ENCODE results near the gene RASA2.

The RASA2 gene

DNA sequence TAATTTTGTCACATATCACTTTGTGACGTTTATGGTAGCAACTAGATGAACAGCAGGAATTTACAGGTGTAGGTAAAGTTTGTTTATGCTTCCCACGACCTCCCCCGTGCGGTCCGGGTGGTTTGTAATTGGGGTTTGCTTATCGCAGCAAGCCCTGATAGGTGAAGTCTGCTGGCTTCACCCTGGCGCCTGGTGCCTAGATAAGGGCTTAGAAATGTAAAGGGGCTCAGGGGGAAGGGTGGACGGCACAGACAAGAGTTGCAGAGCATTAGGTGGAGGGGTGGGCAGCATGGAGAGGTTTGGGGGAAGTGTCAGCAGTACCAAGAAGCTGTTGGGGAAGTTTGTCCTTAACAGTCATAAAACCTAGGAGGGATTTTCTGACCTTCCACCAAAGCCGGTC lies 143.1 kb downstream of the RASA2 start:
- H3K27ac ChIP-seq, result no peak overlapping the region
- no peak for TF ChIP-seq ZFX (IDR thresholded peaks at IDR 0.05; ENCODE audit: borderline replicate concordance)
- TF ChIP-seq, protein P1, sequence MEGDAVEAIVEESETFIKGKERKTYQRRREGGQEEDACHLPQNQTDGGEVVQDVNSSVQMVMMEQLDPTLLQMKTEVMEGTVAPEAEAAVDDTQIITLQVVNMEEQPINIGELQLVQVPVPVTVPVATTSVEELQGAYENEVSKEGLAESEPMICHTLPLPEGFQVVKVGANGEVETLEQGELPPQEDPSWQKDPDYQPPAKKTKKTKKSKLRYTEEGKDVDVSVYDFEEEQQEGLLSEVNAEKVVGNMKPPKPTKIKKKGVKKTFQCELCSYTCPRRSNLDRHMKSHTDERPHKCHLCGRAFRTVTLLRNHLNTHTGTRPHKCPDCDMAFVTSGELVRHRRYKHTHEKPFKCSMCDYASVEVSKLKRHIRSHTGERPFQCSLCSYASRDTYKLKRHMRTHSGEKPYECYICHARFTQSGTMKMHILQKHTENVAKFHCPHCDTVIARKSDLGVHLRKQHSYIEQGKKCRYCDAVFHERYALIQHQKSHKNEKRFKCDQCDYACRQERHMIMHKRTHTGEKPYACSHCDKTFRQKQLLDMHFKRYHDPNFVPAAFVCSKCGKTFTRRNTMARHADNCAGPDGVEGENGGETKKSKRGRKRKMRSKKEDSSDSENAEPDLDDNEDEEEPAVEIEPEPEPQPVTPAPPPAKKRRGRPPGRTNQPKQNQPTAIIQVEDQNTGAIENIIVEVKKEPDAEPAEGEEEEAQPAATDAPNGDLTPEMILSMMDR (IDR thresholded peaks at IDR 0.05), result no peak

DNA sequence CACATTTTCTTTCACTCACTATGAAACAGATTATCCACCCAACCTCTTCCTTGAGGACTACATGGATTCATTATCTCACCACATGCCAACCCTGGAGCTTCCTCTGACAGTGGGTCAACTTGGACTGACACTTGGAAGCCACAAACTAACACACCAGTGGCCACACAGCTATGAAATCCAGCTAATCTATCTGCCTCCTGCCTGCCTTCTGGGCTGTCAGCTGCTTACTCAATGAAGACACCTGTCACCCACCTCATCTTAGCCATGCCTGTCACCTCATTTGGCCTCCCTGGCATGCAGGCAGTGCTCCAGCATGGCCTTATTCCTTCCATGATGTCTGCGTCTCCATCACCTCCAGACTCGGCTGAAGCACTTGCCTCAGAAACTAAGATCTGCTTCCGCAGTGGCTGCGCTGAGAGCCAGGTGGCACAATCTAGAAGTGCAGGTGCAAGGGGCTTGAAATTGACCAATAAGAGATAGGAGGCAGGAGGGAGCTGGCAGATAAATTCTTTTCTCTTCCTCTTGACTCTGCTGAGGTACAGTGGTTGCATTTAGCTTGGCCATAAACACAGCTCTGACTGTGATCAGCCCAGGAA lies 146.1 kb downstream of the RASA2 start:
- TF ChIP-seq, protein P1 (IDR thresholded peaks at IDR 0.05), result no peak
- TF ChIP-seq ZFX (IDR thresholded peaks at IDR 0.05; ENCODE audit: borderline replicate concordance), result no peak
- no peak overlapping the region for H3K27ac ChIP-seq

DNA sequence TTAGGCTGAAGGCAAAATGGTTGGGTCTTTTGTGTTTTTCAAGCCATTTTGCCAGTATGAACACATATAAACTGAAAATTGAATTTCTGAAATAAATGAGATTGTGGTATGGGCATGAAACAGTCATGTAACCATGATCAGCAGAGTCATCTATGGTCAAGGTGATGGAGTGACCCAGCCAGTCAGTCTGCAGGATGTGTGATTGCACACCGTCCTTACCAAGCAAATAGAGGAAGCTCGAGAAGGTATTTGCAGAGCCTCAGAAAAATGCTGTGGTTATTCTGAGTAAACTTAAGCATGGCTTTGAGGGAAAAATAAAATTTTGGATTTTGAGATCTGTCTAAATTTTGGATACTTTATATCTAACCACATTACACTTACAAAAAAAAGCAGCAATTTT lies 155.4 kb downstream of the RASA2 start:
- H3K27ac ChIP-seq, result no peak overlapping the region
- no peak for TF ChIP-seq ZFX (IDR thresholded peaks at IDR 0.05; ENCODE audit: borderline replicate concordance)
- TF ChIP-seq, protein P1 (IDR thresholded peaks at IDR 0.05), result no peak

DNA sequence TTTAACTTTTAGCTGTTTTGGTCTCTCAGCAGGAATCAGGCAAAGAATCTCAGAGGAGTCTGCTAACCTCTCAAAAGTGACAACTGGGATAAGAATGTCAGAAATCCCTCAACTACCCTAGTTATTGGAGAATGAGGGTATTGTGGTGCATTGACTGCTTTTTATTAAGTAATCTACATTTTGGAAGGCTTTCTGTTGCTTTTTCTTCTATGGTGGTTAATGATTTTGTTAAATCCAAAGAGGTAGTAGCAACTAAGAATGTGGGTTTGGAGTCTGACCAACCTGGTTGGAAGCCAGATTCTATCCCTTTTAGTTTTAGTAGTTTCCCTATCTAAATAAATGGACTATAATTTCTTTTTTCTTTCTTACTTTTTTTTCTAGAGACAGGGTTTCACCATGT lies 156.6 kb downstream of the RASA2 start:
- no peak overlapping the region for H3K27ac ChIP-seq
- no peak for TF ChIP-seq ZFX (IDR thresholded peaks at IDR 0.05; ENCODE audit: borderline replicate concordance)
- TF ChIP-seq, protein P1 (IDR thresholded peaks at IDR 0.05), result no peak

DNA sequence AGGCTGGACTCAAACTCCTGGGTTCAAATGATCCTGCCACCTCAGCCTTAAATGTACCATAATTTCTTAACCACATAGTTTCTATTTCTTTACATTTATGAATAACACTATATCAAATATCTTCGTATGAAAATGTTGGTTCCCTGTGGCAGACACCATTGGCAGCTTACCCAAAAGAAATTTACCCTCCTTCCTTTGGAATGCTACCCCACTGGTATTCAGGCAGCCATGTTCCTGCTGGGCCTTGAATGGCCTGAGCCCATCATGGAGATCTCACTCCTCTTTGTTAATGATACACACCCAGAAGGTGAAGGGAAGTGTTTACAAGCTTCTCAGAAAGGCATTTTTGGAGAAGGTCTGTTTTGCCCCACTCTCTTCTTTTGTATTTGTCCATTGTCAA lies 157.0 kb downstream of the RASA2 start:
- TF ChIP-seq, protein P1 (IDR thresholded peaks at IDR 0.05), result no peak
- no peak for TF ChIP-seq ZFX (IDR thresholded peaks at IDR 0.05; ENCODE audit: borderline replicate concordance)
- H3K27ac ChIP-seq, result no peak overlapping the region

DNA sequence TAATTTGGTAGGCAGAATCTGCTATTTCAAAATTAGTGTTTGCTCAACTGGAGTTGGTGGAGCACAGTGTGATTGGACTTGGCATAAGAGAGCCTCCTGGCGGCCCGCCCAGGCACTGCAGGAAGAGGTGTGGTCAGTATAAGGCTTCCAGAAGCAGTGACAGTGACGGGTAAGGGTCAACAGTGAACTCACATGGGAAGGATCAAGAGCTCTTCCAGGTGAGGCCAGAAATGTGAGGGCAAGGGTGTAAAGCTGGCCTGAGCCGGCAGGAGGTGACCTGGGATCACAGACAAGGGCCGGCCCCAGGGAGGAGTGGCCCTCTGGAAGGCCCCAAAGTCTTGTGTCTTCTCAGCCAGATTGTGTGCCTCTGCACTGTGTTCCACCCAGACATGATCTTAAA lies 158.1 kb downstream of the RASA2 start:
- no peak overlapping the region for H3K27ac ChIP-seq
- no peak for TF ChIP-seq ZFX (IDR thresholded peaks at IDR 0.05; ENCODE audit: borderline replicate concordance)
- TF ChIP-seq, protein P1 (IDR thresholded peaks at IDR 0.05), result peak; percentile 87

DNA sequence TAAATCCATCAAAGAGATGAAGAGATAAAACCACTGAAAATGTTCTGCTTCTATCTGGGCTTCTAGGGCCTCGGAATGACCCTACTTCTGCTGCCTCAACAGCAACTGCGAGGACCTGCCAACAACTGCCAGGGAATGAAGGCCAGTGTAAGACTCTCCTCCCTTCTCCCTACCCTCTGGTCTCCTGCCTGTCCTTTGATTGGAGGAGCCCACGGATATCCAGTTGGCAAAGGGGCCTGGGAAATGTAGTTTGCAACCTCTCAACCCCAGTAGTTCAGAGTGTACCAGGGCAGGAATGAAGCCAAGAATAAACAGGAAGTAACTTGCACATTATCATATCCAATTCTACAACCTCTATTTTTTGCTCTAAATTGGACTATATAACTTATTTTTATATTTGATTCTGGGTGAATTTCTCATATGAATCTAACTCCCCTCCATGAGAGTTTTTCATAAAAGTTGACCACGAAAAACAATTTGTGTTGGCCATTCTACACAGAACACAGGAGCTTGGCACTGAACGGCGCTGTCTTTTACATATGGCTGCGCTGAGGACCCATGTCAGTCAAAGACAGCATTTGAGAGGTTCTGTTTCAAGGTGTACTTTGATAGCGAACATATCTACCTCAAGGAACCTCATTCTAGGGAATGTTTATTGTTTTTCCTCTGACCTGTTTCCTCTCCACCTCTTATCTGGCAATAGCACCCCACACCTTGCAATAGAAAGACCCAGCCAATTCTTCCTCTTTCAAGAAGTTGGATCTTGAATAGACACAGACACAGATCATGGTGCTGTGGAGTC lies 160.1 kb downstream of the RASA2 start:
- TF ChIP-seq, protein P1 (IDR thresholded peaks at IDR 0.05), result no peak
- TF ChIP-seq ZFX (IDR thresholded peaks at IDR 0.05; ENCODE audit: borderline replicate concordance), result no peak
- H3K27ac ChIP-seq, result no peak overlapping the region

Measured in 22Rv1 (cell line).